Measurements from ENCODE around the gene SPECC1. TPM values are rescaled to one million over a fixed set of nuclear protein-coding genes. Genes with fewer than 3 reads are reported as not detected.

SPECC1 gene
- total and polyA plus RNA-seq, 2 of the 13 experiments (the other 11 are each of a cell fraction or from before 2014, with no cell fraction given) = 2.3 to 6.9 TPM

DNA sequence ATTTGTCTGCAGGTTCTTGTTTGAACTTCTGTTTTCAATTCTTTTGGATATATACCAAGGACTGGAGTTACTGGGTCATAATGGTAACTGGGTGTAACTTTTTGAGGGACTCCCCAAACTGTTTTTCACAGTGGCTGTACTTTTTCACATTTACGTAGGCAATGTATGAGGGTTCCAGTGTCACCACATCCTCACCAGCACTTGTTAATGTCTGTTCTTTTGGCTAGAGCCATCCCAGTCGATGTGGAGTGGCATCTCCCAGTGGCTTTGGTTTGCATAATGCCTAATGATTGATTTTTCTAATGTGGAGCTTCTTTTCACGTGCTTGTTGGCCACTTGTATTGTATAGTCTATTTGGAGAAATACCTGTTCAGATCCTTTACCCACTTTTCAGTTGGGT is 59.3 kb downstream of the SPECC1 start (continued):
- TF ChIP-seq, protein P1, sequence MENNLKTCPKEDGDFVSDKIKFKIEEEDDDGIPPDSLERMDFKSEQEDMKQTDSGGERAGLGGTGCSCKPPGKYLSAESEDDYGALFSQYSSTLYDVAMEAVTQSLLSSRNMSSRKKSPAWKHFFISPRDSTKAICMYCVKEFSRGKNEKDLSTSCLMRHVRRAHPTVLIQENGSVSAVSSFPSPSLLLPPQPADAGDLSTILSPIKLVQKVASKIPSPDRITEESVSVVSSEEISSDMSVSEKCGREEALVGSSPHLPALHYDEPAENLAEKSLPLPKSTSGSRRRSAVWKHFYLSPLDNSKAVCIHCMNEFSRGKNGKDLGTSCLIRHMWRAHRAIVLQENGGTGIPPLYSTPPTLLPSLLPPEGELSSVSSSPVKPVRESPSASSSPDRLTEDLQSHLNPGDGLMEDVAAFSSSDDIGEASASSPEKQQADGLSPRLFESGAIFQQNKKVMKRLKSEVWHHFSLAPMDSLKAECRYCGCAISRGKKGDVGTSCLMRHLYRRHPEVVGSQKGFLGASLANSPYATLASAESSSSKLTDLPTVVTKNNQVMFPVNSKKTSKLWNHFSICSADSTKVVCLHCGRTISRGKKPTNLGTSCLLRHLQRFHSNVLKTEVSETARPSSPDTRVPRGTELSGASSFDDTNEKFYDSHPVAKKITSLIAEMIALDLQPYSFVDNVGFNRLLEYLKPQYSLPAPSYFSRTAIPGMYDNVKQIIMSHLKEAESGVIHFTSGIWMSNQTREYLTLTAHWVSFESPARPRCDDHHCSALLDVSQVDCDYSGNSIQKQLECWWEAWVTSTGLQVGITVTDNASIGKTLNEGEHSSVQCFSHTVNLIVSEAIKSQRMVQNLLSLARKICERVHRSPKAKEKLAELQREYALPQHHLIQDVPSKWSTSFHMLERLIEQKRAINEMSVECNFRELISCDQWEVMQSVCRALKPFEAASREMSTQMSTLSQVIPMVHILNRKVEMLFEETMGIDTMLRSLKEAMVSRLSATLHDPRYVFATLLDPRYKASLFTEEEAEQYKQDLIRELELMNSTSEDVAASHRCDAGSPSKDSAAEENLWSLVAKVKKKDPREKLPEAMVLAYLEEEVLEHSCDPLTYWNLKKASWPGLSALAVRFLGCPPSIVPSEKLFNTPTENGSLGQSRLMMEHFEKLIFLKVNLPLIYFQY (CRISPR knock-in tag; IDR thresholded peaks at IDR 0.05; ENCODE audit: borderline replicate concordance) = no peak
- TF ChIP-seq ZNF101 (CRISPR knock-in tag; IDR thresholded peaks at IDR 0.05; ENCODE audit: borderline replicate concordance, low read depth) (no peak), MEF2D (CRISPR knock-in tag; IDR thresholded peaks at IDR 0.05) (no peak), ZSCAN25 (CRISPR knock-in tag; IDR thresholded peaks at IDR 0.05) (no peak), ZNF34 (CRISPR knock-in tag; IDR thresholded peaks at IDR 0.05; ENCODE audit: borderline replicate concordance) (no peak), PHF8 (CRISPR knock-in tag; IDR thresholded peaks at IDR 0.05) (no peak), ZFYVE20 (CRISPR knock-in tag; IDR thresholded peaks at IDR 0.05; ENCODE audit: borderline replicate concordance, low read depth) (no peak)

DNA sequence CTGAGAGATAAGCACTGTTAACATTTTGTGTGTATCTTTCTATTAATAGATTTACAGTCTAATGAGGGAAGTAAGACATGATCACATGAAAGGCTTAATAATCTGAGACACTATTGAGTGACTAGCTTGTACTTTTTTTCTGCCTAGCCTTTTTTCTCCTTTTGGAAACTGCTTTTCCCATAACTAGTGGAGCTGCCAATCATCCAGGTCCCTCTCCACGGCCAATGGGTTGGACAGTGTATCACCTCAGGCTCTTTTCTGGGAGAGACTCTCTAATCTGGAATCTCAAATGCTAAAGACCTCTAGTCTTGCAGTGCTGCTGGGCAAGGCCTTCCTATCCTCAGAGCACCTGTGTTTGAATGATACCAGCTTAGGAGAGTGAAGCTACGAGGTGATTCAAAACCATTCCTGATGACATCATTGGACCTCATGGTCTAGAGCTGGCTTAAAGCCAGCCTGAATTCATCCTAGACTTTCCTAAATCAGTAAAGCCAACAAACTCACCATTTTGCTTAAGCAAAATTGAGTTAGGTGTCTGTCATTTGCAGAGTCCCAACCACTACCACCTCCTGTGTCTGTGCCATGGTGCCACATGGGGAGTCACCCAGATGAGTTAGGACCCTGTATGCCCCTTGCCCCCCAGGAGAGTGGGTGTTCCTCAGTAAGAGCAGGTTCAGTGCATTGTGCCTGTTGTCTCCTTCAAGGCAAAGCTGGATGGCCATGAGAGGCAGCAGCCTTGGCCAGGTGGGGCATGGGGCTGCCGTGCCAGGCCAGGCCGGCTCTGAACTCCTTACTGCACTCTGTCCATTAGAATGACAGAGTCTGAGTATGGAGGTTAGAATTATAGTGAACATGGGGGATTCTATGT is 62.9 kb downstream of the SPECC1 start:
- Histone ChIP-seq H2AFZ (ENCODE audit: low read length) (no peak overlapping the region), H3K79me2 (ENCODE audit: insufficient read depth, low read length) (no peaks in the 10 kb centered on the region), H3K4me2 (ENCODE audit: low read depth, low read length) (no peak overlapping the region), H3K27ac (ENCODE audit: extremely low read length, insufficient read depth, low read length) (no peak overlapping the region), H3K27me3 (ENCODE audit: control insufficient read depth in 1 of 2, insufficient read depth in 2 of 2, low read length in 2 of 2) (peaks cover 5 to 26% of the 10 kb centered on the region in 2 experiments), H3K9ac (ENCODE audit: insufficient read depth, low read depth, low read length) (no peak overlapping the region), H3K4me3 (replicated peaks in 1 of 3; ENCODE audit: insufficient read depth in 1 of 3, low read depth in 2 of 3, low read length in 3 of 3) (no peak overlapping the region), H3K9me3 (ENCODE audit: low read length) (no peaks in the 10 kb centered on the region), H3K36me3 (replicated peaks in 1 of 2; ENCODE audit: control insufficient read depth in 1 of 2, insufficient read depth in 2 of 2, low read length in 2 of 2) (no peaks in the 10 kb centered on the region), H4K20me1 (ENCODE audit: insufficient read depth, low read length) (no peaks in the 10 kb centered on the region), H3K4me1 (ENCODE audit: insufficient read depth, low read length) (no peaks in the 10 kb centered on the region)
- WGBS (ENCODE audit: low lambda C conversion rate) = 6% methylated on average over 2 of the region's 4 CpGs
- FAIRE-seq (no peak), DNase-seq (ENCODE audit: low spot score) (no peak), ATAC-seq (no peak)
- intact Hi-C loops (cut with micrococcal nuclease; ENCODE audit: unreplicated experiment) = no loop called here
- BruUV-seq (replicated peaks) = no TSS peak
- ChIA-PET CTCF (ENCODE audit: low intra/inter-chr PET ratio, low total read pairs) (no interaction called here), POLR2A (no interaction called here)
- in situ Hi-C loops (cut with HindIII; ENCODE audit: extremely low pct_ligation_motif_present, low pct_unique_long_range_greater_than_20kb) = no loop called here
- TF ChIP-seq ATF7 (IDR thresholded peaks at IDR 0.05) = peak; percentile 67
- TF ChIP-seq ATF7 (CRISPR knock-in tag; IDR thresholded peaks at IDR 0.05) = no peak
- TF ChIP-seq NR2F1 (CRISPR knock-in tag; IDR thresholded peaks at IDR 0.05) = no peak
